GM23338 (cell line): ENCODE results near the gene NTM.

ENCODE experiments used
- CREB1 ChIP-seq: fragments of 250-450 bp; sonication (Bioruptor Pico); IDR thresholded peaks from 2 replicates; pipeline ENCODE4 v1.5.0; 2020; ENCODE audit warnings: low read depth, mild to moderate bottlenecking, moderate library complexity
- CTCF ChIP-seq, 2 experiments: fragments of 200-600 bp in 1 of 2; sonication (generic) in 1 of 2; conservative IDR thresholded peaks; 2 replicates each; pipeline versions ENCODE4 v1.5.1 to v1.6.1; 2016 to 2017; ENCODE audit warnings: antibody characterized with exemption in 2 of 2, low read depth in 2 of 2, mild to moderate bottlenecking in 2 of 2, moderate library complexity in 1 of 2
- EZH2 ChIP-seq: fragments of 200-600 bp; sonication (generic); IDR thresholded peaks from one replicate; pipeline ENCODE4 v1.8.0; 2017; ENCODE audit warnings: antibody characterized with exemption, mild to moderate bottlenecking, low read depth; ENCODE audit not compliant: unreplicated experiment
- EZH2phosphoT487 ChIP-seq: fragments of 200-600 bp; sonication (generic); IDR thresholded peaks from one replicate; pipeline ENCODE4 v1.8.1; 2018; ENCODE audit warnings: antibody characterized with exemption; ENCODE audit not compliant: unreplicated experiment
- NANOG ChIP-seq: IDR thresholded peaks from 2 replicates; pipeline ENCODE4 v1.6.1; 2016; ENCODE audit warnings: antibody characterized with exemption, borderline replicate concordance
- POLR2AphosphoS5 ChIP-seq: IDR thresholded peaks from 2 replicates; pipeline ENCODE4 v1.6.1; 2016; ENCODE audit warnings: antibody characterized with exemption, low read depth
- REST ChIP-seq: IDR thresholded peaks from one replicate; pipeline ENCODE4 v1.6.1; 2018; ENCODE audit warnings: antibody characterized with exemption; ENCODE audit not compliant: unreplicated experiment
- STAT1 ChIP-seq: IDR thresholded peaks from one replicate; pipeline ENCODE4 v1.6.1; 2016; ENCODE audit warnings: antibody characterized with exemption; ENCODE audit not compliant: unreplicated experiment
- ZNF114 ChIP-seq: fragments of 250-450 bp; sonication (Bioruptor Pico); IDR thresholded peaks from 2 replicates; pipeline ENCODE4 v1.5.0; 2020; ENCODE audit warnings: mild to moderate bottlenecking, moderate library complexity

GRCh38 chr11:132237781-132238180 lies 867.4 kb downstream of the NTM start:
- TF ChIP-seq CTCF (conservative IDR thresholded peaks at IDR 0.05; ENCODE audit: low read depth in 2 of 2) (no peak), ZNF114 (no peak), EZH2 (no peak), NANOG (no peak), POLR2AphosphoS5 (no peak), EZH2phosphoT487 (no peak), STAT1 (no peak), CREB1 (no peak), REST (no peak)
